Measurements from ENCODE around the gene MSN. TPM values are rescaled to one million over a fixed set of nuclear protein-coding genes. Genes with fewer than 3 reads are reported as not detected.

The MSN gene
- total RNA-seq, 1 donor from 2014 or later: 533 TPM

GRCh38 chrX:65673857-65674203 lies 6.4 kb downstream of the MSN start:
- no peak for DNase-seq (ENCODE audit: low read depth)

- no peak for DNase-seq (ENCODE audit: low read depth)
These were observed 6.9 kb downstream of the MSN start for GRCh38 chrX:65674204-65674893.

DNA sequence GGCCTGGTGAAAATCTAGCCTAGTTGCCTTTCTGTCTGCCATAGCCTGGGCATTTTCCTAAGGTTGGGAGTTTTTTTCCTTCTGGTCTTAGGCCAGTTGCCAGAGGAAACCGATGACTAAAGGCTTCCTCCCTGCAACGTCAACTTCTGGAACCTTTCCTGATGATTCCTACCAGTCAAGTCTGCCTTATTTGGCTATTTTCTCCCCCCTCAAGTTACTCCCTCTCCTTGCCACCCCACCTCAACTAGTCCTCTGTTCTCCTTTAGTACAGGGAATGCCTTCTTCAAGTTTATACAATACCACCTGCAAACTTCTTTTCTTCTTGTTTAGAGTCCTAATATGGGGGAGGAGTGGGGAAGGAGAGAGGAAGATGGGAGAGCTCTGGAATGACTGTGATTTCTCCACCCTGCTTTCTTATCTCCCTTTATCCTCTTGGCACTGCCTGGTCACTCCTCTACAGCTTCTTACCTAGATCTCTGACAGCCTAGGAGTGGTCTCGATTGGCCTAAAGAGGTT lies 10.6 kb downstream of the MSN start:
- peak; percentile 91 for DNase-seq (ENCODE audit: low read depth)

GRCh38 chrX:65679071-65679540 lies 11.7 kb downstream of the MSN start:
- DNase-seq (ENCODE audit: low read depth): peak; percentile 76

DNA sequence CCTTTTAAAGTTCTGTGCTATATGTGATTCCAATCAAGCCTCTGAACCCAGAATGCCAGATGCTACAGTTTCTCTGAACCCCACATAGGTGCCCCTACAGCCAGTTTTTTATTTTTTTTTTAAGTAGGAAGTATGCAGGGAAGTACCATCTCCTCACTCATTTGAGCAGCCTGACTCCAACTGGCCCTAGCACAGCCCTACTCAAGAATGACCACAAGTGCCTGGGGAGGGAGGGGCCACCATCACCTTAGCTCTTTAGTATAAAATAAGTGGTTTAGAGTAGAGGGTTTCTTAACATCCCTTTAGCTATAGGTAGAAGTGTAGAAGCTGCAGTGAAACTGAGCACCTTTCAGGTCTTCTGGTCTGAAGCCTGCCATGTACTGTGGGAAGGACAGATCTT lies 14.4 kb downstream of the MSN start:
- DNase-seq (ENCODE audit: low read depth): no peak

GRCh38 chrX:65685112-65685511 lies 17.7 kb downstream of the MSN start:
- DNase-seq (ENCODE audit: low read depth): no peak

- DNase-seq (ENCODE audit: low read depth): no peak
These were observed 18.8 kb downstream of the MSN start for GRCh38 chrX:65686236-65686635.

- no peak for DNase-seq (ENCODE audit: low read depth)
These were observed 19.9 kb downstream of the MSN start for GRCh38 chrX:65687367-65687766.

DNA sequence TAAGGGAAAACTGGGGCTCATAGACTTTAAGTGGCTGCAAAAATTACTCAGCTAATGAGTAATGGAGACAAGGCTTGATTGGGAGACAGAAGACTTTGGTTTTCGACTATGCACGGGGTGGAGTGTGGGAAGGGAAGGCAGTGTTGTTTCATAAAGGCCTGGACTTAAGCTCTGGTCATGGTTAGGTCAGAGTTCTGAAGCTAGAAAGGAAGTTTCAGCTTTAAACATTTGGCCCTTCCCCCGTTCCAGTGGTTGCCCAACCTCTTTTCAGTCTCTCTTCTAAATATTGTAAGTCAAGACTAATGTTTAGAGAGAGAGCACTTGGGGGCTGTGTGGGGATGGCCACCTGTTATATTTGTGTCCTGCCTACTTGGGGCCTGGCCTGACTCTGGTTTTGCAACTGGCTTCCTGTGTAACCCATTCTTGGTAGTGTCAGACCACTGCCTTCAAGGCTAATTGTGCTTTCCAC lies 21.0 kb downstream of the MSN start:
- DNase-seq (ENCODE audit: low read depth): peak; percentile 91

DNA sequence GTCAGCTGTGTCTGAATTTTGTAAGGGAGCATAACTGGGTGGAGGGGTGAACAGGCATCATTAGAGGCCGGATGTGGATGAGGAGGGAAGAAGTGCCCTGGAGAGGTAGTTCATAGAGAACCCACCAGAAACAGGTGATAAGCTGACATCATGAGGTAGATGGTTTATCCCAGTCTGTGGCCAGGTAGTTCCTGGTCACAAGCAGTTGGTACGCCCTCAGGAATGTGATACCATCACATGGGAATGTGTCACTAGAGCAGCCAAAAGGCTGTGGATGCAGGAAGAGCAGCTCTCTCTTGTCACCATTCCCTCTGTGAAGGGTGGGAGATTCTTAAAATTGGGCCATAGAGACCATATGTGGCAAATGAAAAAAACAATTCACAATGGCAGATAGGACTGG lies 21.9 kb downstream of the MSN start:
- DNase-seq (ENCODE audit: low read depth): peak; percentile 57

- DNase-seq (ENCODE audit: low read depth): peak; percentile 92
These were observed 22.8 kb downstream of the MSN start for GRCh38 chrX:65690057-65690855.

- no peak for DNase-seq (ENCODE audit: low read depth)
These were observed 28.5 kb downstream of the MSN start for GRCh38 chrX:65695849-65696449.

DNA sequence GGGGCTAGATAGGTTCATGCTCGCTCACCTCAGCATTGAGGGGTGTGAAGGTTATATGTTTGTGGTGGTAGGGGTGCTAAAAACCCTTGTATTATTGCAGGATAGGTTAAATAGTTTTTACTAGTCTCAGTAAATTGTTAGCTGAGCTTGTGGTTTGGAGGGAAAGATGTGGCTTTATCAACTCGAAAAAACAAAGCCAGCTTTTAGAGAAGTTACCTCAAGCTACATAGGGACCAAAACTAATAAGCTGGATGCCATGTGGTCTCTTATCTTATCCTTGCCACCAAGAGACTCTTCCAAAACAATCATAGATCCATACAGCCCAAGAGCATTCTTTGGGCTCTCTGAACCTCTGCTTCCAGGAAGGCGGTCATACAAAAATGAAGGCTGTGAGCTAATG lies 29.2 kb downstream of the MSN start:
- DNase-seq (ENCODE audit: low read depth): no peak

DNA sequence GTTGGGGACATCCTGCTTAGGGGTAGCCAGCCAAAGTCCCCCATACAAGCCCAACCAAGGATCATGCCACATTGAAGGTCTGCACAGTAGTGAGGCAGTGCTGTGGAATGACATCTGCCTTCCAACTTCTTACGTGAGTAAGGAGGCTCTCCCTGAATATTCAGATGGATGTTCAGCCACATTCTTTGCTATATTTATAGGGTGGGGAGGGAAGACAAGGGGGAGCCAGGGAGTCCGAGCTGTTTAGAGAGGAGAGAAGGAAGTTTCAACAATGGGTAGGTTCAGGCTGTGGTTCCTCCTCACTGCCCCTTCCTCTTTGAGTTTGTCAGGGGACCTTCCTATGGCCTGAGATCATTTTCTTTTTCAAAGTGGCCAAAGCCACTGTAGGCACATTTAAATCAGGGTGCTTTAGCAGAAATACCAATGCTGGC lies 29.8 kb downstream of the MSN start:
- DNase-seq (ENCODE audit: low read depth): peak; percentile 52

GRCh38 chrX:65697915-65698796 lies 30.7 kb downstream of the MSN start:
- DNase-seq (ENCODE audit: low read depth): peak; percentile 68

- no peak for DNase-seq (ENCODE audit: low read depth)
These were observed 35.5 kb downstream of the MSN start for GRCh38 chrX:65702956-65703355.

- DNase-seq (ENCODE audit: low read depth): no peak
These were observed 38.0 kb downstream of the MSN start for GRCh38 chrX:65705439-65705838.

DNA sequence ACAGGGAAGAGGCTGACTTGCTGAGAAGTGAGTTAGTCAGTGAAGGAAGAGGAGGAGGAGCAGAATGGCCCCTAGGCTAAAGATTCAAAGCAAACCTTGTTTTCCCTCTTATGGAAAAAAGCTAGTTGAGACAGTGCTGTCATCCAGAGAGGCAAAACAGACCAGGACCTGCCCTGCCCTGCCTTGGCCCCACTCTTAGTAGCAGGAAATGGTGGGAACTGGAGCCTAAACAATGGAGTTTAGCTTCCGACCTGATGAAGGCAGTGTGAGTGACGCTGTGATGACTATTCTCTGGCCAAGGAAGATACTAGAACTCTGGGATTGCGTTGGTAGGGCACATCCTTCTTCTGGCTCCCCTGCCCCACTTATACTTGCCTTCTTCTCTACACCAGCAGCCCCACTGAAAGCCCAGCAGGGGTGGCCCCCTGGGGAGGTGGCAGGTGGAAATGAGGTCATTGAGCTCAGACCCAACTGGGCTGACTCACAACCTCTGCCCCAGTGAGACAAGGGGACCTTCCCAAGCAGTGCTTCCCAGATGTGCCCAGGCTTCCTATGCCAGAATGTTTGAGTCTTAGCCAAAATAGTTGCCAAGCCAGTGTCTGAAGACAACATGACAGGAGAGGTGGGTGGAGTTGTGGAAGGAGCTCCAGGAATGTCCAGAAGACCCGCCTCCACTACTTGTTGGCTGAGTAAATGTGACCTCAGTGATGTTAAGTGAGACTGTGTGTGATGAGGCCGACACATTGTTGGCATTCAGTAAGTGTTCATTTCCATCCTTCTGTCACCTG lies 38.8 kb downstream of the MSN start:
- peak; percentile 92 for DNase-seq (ENCODE audit: low read depth)

DNA sequence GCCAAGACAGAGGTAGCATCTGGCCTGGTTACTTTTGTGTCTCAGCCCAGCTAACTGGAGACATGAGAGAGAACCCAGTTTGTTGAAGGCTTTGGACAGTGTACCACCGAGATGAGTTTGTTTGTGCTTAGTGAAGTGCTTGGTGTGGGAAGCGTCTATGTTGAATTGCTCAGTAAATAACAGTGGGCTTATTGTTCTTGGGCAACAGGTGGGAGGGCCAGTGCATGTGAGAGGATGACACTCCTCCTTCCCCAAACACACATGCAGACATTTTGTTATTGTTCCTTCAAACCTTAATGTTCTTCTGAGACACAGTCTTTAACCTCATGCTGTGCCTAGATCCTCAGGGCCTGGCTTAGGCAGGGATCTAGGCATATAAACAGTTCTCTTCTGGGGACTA lies 39.7 kb downstream of the MSN start:
- DNase-seq (ENCODE audit: low read depth): no peak

DNA sequence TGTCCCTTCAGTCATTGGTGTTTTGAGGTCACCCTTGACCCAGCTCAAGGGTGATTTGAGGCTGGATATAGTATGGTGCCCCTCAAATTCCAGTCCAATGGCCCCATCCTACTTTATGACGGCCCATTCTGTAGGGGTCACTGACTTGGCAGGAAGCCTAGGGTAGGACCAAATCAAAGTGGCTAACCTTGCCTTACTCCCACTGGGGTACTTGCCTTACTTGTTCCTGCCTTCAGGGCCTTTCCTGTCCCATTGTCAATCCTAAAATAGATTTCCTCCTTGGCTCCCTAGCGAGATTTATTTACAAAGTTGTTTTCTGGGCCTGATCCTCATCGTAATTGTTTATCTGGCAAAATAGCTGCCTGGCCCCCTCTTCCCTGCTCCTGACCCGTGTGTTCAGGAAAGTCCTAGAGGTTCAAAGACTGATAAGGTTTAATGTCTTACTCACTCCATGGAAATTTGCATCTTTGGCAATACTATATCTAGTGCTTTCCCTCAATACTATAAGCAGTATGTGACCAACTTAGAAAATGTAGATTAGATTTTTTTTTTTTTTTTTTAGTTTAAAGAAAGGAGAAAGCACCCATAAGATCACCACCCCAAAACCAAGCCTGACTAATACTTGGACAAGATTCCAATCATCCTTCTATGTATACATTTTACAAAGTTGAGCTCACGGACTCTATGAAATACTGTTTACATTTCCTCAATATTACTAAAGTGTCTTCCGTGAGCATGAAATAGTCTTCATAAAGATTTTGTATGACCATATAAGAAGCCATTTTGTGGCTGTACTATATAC lies 44.8 kb downstream of the MSN start:
- no peak for DNase-seq (ENCODE audit: low read depth)
